Occipital lobe (tissue), 2 donors: ENCODE data around the gene APOBEC2. TPM values are rescaled to one million over a fixed set of nuclear protein-coding genes. Genes with fewer than 3 reads are reported as not detected.

Experiments
- DNase-seq: peaks from one replicate; lab custom pipeline; 2025; lab: John Stamatoyannopoulos, UW
- total RNA-seq: library from RNA; depleted of rRNA; stranded (reverse); fragments of >200 nt; gene quantifications from one replicate; pipeline ENCODE4 v1.2.3, GENCODE V29; 2014

Gene APOBEC2
- total RNA-seq, 1 donor from 2014 or later, result 0.62 TPM

- no peak for DNase-seq
Measured at GRCh38 chr6:41083072-41083471, 30.1 kb downstream of the APOBEC2 start.

- DNase-seq, result no peak
Measured at GRCh38 chr6:41085182-41085581, 32.2 kb downstream of the APOBEC2 start.

GRCh38 chr6:41088451-41088850 is 35.4 kb downstream of the APOBEC2 start:
- no peak for DNase-seq

GRCh38 chr6:41090841-41091761 is 38.1 kb downstream of the APOBEC2 start:
- DNase-seq, result no peak

GRCh38 chr6:41092421-41093140 is 39.6 kb downstream of the APOBEC2 start:
- DNase-seq, result no peak

GRCh38 chr6:41093729-41094128 is 40.7 kb downstream of the APOBEC2 start:
- no peak for DNase-seq

- DNase-seq, result no peak
Measured at GRCh38 chr6:41097467-41098090, 44.6 kb downstream of the APOBEC2 start.

- no peak for DNase-seq
Measured at GRCh38 chr6:41098366-41098765, 45.4 kb downstream of the APOBEC2 start.

GRCh38 chr6:41100871-41101287 is 47.9 kb downstream of the APOBEC2 start:
- no peak for DNase-seq

- DNase-seq, result no peak
Measured at GRCh38 chr6:41103847-41104246, 50.8 kb downstream of the APOBEC2 start.

- DNase-seq, result no peak
Measured at GRCh38 chr6:41111017-41111416, 58.0 kb downstream of the APOBEC2 start.

Other genes with a start within 250 kb of the APOBEC2 start
- gene UNC5CL, start 14.0 kb upstream of the APOBEC2 start, total RNA-seq, result 0.16 TPM
- not detected for gene TSPO2, start 10.7 kb upstream of the APOBEC2 start, total RNA-seq
- 15.8 TPM for gene OARD1, start 19.2 kb downstream of the APOBEC2 start, total RNA-seq
- 40.4 TPM for gene NFYA, start 19.8 kb downstream of the APOBEC2 start, total RNA-seq
- not detected for gene TREML1, start 101.1 kb downstream of the APOBEC2 start, total RNA-seq
- 10.5 TPM for gene TREM2, start 109.9 kb downstream of the APOBEC2 start, total RNA-seq
- gene TREML2, start 147.9 kb downstream of the APOBEC2 start, total RNA-seq, result not detected
- gene TREML4, start 175.1 kb downstream of the APOBEC2 start, total RNA-seq, result not detected
- gene TREM1, start 233.5 kb downstream of the APOBEC2 start, total RNA-seq, result not detected